Stimulated activated CD4-positive, alpha-beta T cell treated with anti-CD3 and anti-CD28 coated beads, Interleukin-12 subunit alpha, Interleukin-12 subunit beta, amount 100 ng/mL, for 24 hours (primary cell): ENCODE measurements around the gene CBX8.

Source experiments
- DNase-seq, 2 experiments: peaks; one replicate each; pipeline ENCODE4 v3.0.0-alpha.2; 2020; ENCODE audit warnings: low read depth in 2 of 2

Gene CBX8

GRCh38 chr17:79792984-79793923 is 3.6 kb downstream of the CBX8 start:
- DNase-seq: no peak

- DNase-seq: no peak
These were observed 4.5 kb downstream of the CBX8 start for GRCh38 chr17:79792341-79792871.

GRCh38 chr17:79791735-79792161 is 5.1 kb downstream of the CBX8 start:
- DNase-seq: no peak

GRCh38 chr17:79790805-79791734 is 5.8 kb downstream of the CBX8 start:
- DNase-seq: no peak

- DNase-seq: no peak
These were observed 6.7 kb downstream of the CBX8 start for GRCh38 chr17:79789943-79790804.

GRCh38 chr17:79788989-79789942 is 7.6 kb downstream of the CBX8 start:
- DNase-seq: no peak

GRCh38 chr17:79788455-79788854 is 8.4 kb downstream of the CBX8 start:
- no peak for DNase-seq

- no peak for DNase-seq
These were observed 9.8 kb downstream of the CBX8 start for GRCh38 chr17:79786930-79787643.

- no peak for DNase-seq
These were observed 10.7 kb downstream of the CBX8 start for GRCh38 chr17:79785900-79786810.

- no peak for DNase-seq
These were observed 11.6 kb downstream of the CBX8 start for GRCh38 chr17:79785017-79785899.

GRCh38 chr17:79784353-79785016 is 12.4 kb downstream of the CBX8 start:
- DNase-seq: no peak

- no peak for DNase-seq
These were observed 13.0 kb downstream of the CBX8 start for GRCh38 chr17:79783891-79784290.

- DNase-seq: no peak
These were observed 14.9 kb downstream of the CBX8 start for GRCh38 chr17:79781736-79782575.

GRCh38 chr17:79781012-79781650 is 15.7 kb downstream of the CBX8 start:
- no peak for DNase-seq

- DNase-seq: no peak
These were observed 17.1 kb downstream of the CBX8 start for GRCh38 chr17:79779661-79780365.
